ENCODE measurements around the gene SPATA21.

GRCh38 chr1:16413191-16413590, 24.0 kb downstream of the SPATA21 start:
- TF ChIP-seq POLR2A (IDR thresholded peaks at IDR 0.05) (no peak), CTCF (IDR thresholded peaks at IDR 0.05) (no peak)
